ENCODE data around the gene NANOG.
"Not testable (repeated sequence)": the region's sequence is repeated elsewhere in the genome, so short reads cannot be mapped to it uniquely, and the experiment has no call there.

NANOG gene

DNA sequence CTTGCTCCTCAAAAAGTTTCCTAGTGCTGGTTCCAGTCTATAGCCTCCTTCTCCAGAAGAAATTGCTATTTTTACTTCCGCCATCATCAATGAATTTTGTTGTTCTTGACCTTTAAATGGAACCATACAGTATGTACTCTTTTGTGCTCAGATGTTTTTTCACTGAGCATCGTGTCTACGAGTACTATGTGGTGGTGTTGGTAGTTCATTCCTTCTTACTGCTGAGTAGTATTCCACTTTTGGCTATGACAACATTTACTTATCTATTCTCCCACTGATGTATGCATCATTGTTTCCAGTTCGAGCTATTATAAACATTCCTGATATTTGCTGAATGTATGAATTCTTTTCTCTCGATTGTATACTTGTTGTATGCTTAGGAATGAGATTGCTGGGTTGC, 54.9 kb downstream of the NANOG start:
- Histone ChIP-seq H3K27me3 (ENCODE audit: control insufficient read depth, insufficient read depth, low read length) (no peaks in the 10 kb centered on the region), H3K4me3 (ENCODE audit: low read length) (no peak overlapping the region), H3K36me3 (ENCODE audit: control insufficient read depth, insufficient read depth, low read length) (no peaks in the 10 kb centered on the region), H3K9ac (ENCODE audit: low read length) (no peak overlapping the region), H3K27ac (ENCODE audit: low read depth, low read length) (no peak overlapping the region), H3K4me1 (ENCODE audit: control insufficient read depth, insufficient read depth, low read length) (no peaks in the 10 kb centered on the region)

- not testable (repeated sequence) for H3K9ac ChIP-seq (ENCODE audit: low read length); H3K36me3 ChIP-seq (ENCODE audit: control insufficient read depth, insufficient read depth, low read length); H3K27me3 ChIP-seq (ENCODE audit: control insufficient read depth, insufficient read depth, low read length); H3K4me1 ChIP-seq (ENCODE audit: control insufficient read depth, insufficient read depth, low read length); H3K27ac ChIP-seq (ENCODE audit: low read depth, low read length); H3K4me3 ChIP-seq (ENCODE audit: low read length)
These were observed 58.3 kb downstream of the NANOG start for GRCh38 chr12:7847226-7848097.

- H3K4me1 ChIP-seq (ENCODE audit: control insufficient read depth, insufficient read depth, low read length); H3K27me3 ChIP-seq (ENCODE audit: control insufficient read depth, insufficient read depth, low read length); H3K27ac ChIP-seq (ENCODE audit: low read depth, low read length); H3K9ac ChIP-seq (ENCODE audit: low read length); H3K36me3 ChIP-seq (ENCODE audit: control insufficient read depth, insufficient read depth, low read length); H3K4me3 ChIP-seq (ENCODE audit: low read length): not testable (repeated sequence)
These were observed 58.9 kb downstream of the NANOG start for GRCh38 chr12:7848098-7848422.
